ENCODE data around the gene SLC35C1.

DNA sequence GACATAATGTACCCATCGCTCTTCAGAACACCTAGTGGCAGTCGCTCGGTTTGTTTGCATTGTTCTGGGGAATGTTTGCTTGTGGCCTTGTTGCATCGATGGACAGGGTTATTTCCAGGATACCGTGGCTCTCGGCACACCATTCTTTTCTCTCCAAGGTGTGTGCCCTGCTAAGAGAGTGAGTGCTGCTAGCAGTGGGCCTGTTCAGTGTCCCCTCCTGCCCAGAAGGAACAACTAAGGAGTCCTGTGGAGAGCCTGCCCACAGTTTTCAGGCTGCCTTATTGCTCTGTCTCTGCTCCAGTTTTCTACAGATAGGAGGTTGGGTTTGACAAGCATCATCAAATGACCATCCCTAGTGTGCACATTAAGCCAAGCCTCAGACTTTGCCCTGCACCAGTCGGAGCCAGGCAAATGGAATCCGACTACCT, 43.7 kb downstream of the SLC35C1 start:
- TF ChIP-seq, protein P1, sequence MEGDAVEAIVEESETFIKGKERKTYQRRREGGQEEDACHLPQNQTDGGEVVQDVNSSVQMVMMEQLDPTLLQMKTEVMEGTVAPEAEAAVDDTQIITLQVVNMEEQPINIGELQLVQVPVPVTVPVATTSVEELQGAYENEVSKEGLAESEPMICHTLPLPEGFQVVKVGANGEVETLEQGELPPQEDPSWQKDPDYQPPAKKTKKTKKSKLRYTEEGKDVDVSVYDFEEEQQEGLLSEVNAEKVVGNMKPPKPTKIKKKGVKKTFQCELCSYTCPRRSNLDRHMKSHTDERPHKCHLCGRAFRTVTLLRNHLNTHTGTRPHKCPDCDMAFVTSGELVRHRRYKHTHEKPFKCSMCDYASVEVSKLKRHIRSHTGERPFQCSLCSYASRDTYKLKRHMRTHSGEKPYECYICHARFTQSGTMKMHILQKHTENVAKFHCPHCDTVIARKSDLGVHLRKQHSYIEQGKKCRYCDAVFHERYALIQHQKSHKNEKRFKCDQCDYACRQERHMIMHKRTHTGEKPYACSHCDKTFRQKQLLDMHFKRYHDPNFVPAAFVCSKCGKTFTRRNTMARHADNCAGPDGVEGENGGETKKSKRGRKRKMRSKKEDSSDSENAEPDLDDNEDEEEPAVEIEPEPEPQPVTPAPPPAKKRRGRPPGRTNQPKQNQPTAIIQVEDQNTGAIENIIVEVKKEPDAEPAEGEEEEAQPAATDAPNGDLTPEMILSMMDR (conservative IDR thresholded peaks at IDR 0.05): no peak
- TF ChIP-seq EZH2 (IDR thresholded peaks at IDR 0.05; ENCODE audit: low read depth): no peak
